Middle frontal gyrus (tissue), 1 donor: Measurements from ENCODE around the gene BOD1.

Experiments used
- DNase-seq: peaks from one replicate; pipeline ENCODE4 v3.0.0-alpha.2; 2015; ENCODE audit warnings: low spot score; ENCODE audit errors: extremely low spot score

The BOD1 gene

DNA sequence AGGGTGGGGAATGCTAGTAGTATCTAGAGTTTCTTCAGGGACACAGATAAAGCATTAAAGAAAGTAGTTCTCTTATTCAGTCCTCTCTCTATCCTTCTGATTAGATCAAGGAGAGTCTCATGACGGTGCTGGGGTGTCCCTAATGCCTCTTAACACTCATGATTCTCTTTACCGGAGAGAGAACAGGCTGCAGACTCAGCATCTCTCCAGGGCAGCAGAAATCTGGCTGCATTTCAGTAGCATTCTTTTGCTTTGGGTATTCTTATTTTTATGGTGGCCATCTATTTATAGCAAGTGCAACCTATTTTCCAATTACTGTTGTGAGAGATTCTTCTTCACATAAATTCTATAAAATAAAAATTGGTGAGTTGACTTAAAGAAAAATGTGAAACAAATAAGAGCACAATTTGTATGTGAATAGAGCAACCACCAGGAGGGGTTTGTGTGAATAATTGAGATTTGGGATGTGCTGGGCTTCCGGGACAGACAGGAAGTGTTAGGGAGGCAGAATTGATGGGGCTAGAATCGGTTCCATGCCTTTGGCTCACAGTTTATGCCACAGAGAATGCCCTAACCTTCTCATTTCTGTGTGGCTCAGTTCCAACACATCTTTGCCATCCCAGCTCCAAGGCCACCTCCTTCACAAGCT is 23.8 kb upstream of the BOD1 start:
- no peak for DNase-seq

GRCh38 chr5:173638126-173639040 is 21.9 kb upstream of the BOD1 start:
- no peak for DNase-seq

GRCh38 chr5:173637340-173637739 is 20.9 kb upstream of the BOD1 start:
- no peak for DNase-seq

DNA sequence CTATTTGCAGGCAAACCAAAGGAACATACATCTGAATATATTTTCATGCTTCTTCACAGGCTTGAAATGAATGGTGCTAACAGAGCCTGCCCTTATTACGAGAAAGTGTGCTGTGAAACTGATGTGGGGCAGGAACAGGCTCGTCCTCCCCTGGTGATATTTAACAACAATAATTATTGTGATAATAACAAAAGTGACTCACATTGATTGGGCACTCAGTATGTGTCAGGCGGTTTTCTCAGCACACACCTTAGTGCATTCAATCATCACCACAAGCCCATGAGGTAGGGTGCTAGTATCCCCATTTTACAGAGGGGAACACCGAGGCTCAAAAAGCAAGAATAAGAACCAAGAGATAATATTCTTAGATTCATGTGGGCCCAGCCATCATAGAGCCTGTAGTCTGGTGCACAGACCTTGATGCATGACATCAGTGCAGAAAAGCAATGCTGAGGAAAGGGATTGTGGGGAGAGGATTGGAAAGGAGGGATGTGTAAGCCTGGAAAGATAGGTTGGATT is 18.1 kb upstream of the BOD1 start:
- no peak for DNase-seq

DNA sequence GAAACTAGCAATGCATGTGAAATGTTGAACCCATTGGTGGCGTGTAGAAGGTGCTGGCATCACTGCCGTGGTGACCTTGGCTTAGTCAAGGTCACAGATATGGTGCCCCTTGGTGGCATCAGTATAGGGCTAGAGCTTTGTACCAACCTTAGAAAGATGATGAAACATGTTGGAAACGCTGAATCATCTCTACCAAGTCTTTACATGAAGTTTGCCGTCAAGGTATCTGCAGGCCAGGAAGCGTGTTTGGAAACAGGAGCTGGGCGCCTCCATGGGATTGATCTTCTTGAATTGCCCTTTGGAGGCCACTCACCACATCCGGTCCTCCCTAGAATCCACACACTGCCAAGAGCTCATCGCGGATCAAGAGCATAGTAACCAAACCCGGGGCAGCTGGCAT is 16.9 kb upstream of the BOD1 start:
- no peak for DNase-seq

GRCh38 chr5:173631478-173631877 is 15.0 kb upstream of the BOD1 start:
- no peak for DNase-seq

DNA sequence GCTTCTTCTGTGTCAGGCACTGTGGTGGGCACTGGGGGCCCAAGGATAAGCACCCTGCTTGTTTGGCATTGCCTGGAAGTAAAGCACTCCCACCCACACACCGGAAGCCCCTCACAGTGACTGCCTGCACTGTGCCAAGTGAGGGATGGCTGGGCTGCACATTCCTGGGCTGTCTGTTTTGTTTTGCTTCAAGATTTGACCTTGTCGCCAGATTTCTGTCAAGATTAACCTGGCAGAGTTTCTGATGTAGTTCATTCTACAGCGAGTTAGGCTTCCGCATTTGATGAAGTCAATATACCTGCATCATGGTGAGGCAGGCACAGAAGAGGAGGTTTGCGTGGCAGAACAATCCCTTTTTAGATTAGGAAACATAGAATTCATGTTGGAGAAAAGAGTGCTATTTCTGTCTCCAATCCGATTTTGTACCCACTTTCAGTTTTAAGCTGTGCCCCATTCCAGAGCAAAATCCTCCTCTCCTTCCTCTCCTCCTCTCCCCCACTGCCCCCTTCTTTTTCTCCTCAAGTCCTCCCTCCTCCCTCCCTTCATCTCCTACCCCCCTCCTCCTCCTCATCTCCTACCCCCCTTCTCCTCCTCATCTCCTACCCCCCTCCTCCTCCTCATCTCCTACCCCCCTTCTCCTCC is 14.4 kb upstream of the BOD1 start:
- no peak for DNase-seq

- no peak for DNase-seq
Measured at GRCh38 chr5:173629628-173630027, 13.2 kb upstream of the BOD1 start.

DNA sequence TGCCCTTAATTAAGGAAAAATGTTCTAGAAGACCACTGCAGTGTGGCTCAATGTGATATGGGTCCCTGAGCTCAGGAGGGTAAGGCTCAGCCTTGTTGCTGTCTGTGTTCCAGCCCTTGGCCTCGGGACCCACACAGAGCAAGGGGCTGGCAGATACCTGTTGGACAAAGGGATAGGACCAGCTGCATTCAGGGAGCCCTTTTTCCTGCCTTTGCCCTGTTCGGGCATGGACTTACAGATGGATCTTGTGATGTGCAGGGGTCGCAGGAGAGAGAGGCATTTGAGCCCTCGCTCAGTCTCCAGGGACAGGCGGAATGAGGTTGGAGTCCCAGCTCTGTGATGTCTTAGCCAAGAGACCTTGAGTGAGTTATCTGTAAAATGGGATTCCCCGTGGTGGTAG is 12.1 kb upstream of the BOD1 start:
- DNase-seq, result no peak

- DNase-seq, result peak; percentile 47
Measured at GRCh38 chr5:173627860-173628392, 11.5 kb upstream of the BOD1 start.

- DNase-seq, result no peak
Measured at GRCh38 chr5:173627271-173627670, 10.8 kb upstream of the BOD1 start.

DNA sequence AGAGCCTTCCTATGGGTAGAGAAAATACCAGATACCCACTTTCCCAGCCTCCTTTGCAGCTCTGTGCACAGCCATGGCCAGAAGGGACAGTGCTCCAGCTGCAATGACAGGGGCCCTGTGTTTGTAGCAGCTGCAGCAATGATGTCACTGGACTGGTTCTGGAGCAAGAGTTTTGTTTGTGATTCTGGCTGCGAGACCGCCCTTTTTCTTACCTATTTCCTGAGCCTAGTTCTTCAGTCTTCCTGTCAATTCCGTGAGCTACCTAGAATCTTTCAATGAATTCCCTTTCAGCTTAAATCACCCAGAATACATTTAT is 10.0 kb upstream of the BOD1 start:
- no peak for DNase-seq

DNA sequence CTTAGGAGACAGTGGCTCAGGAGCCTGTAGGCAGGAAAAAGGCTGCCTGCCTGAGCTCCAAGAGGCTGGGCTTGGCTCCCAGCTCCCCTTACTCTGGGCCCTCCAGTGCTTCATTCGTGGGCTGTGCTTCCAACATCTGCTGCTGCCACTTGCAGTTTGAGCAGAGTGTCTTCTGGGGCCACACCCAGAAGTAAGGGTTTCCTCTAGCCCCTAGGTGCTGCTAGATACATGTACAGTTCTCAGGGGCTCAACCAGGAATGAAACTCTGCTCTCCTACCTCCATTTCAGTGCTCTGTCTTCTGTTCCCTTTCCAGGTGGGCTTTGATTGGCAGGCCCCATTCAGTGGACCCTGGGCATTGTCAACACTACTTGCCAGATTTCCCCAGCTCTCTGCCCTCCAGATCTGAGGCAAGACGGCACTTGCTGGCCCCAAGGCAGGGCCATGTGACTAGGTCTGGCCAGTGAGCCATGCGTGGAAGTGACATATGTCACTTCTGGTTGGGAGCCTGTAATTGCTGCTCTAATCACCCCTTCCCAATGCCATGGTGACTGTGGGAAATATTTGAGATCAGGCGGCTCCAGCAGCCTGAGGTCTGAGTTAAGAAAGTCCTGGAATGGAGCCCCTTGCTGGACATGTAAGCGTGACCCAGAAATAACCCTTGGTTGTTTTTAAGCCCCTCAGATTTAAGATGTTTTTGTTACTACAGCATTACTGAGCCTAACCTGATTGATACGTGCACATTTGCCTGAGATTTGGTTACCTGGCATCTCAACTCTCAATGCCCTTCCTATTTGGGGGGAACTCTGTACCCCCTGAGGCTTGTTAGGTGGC is 9.4 kb upstream of the BOD1 start:
- DNase-seq, result no peak

GRCh38 chr5:173625261-173625660 is 8.8 kb upstream of the BOD1 start:
- DNase-seq, result no peak

DNA sequence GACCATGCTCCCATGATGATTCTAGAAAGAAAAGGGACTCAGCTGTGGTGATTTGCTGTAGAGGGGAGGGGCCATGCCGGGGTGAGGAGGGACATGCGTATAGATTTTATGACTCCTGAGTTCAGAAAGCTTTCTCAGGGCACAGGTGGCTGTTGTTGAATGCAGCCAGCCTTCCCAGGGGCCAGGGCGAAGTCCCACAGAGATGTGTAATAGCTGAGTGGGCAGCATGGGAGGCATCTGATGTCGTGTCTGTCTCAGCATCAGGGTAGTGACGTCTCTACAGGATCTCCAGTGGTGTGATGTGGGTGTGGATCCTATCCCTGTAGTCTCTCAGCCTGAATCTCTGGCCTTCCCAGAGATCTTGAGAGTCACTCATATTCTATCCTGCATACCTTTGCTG is 7.8 kb upstream of the BOD1 start:
- no peak for DNase-seq

DNA sequence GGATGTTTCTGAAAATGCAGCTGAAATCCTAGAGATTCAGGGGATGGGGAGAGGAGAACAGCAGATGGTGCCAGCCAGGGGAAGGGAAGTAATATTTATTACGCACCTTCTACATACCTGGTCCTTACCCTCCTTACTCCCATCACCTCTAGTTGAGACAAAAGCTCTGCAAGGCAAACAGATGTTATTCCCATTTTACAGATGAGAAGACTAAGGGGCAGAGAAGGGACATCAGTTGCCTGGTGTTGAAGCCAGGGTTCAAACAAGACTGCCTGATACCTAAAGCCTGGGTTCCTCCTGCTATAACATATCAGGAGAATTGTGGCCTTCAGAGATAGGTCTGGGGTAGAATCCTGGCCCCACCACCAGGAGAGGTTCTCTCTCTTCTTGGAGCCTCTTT is 7.3 kb upstream of the BOD1 start:
- DNase-seq, result no peak

DNA sequence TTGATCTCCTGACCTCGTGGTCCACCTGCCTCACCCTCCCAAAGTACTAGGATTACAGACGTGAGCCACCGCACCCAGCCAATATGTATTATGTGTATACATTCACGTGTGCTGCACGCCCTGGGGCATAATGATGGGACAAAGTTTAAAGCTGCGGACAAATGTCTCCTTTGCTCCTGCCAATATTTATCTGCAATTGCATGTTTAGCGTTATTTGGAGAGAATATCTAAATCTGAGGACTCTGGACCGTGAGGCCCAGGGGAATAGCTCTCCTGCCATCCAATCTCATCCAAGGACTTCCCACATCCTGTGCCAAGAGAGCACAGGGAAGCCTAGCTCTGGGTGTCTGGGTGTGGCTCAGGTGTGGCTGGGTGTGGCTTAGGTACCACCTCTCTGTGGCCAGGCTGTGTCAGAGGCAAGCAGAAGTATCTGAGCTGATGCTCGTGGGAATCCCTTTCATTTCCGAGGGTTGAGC is 6.9 kb upstream of the BOD1 start:
- no peak for DNase-seq

GRCh38 chr5:173622183-173623047 is 6.0 kb upstream of the BOD1 start:
- DNase-seq, result no peak

DNA sequence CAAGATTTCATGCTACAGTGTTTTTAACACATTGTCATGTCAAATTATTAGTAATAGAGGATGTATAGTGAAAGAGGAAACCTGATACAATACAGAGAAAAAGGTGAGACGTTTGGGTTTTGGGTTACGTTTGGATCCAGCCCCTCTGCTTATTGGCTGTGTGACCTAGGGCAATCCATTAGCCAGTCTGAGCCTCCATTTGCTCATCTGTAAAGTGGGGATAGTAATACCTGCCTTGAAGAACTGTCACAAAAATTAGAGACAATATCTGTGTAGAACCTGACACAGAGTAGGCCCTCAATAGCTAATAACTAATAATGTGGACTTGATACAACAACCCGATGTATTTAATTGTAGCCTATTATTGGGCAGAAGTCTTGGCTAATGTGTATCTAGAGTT is 4.3 kb upstream of the BOD1 start:
- DNase-seq, result no peak

DNA sequence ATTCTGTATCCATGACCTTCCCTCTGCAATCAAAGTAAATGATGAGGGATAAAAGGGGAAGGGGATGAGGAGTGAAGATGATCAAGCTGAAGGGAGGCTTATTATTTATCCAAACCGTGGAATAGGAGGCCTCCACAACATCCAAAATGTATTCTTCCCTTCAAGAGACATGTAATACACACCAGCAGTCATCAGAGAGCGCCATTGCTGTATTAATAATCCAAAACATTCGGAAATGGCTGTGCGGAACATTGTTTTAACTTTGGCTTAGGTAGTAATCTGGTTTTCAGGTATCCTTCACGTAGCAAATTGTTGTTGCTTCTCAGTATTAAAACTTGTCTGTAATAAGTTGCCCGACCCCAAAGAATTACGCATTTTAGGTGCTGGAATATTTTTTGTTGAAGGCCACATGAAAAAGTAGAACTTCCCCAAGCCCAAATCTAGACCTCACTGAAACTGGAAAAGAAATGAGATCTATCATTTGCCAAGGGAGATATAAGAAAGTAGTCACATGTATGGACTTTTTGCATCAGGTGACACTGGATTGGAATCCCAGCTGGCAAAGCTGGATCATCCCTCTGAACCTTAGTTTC is 2.6 kb upstream of the BOD1 start:
- peak; percentile 72 for DNase-seq
